WTC11 (cell line): ENCODE data around the gene STXBP6. TPM values are rescaled to one million over a fixed set of nuclear protein-coding genes. Genes with fewer than 3 reads are reported as not detected.

Source experiments
- ATAC-seq: fragments of 200-7000 bp; cut with Tn5 transposase; 2 replicates; pipeline ENCODE4 v1.10.0; 2021; ENCODE audit warnings: mild to moderate bottlenecking, moderate library complexity
- CTCF ChIA-PET: fragments of 300-600 bp; sonication (Branson Sonifier 250); formaldehyde crosslinking; loops from one replicate; lab custom pipeline; 2021; ENCODE audit warnings: antibody characterized with exemption; lab: Charles Lee
- POLR2A ChIA-PET: fragments of 350-600 bp; sonication (Branson Sonifier 250); formaldehyde crosslinking; loops from one replicate; lab custom pipeline; 2021; ENCODE audit warnings: antibody characterized with exemption; lab: Charles Lee
- DNase-seq: peaks from one replicate; pipeline ENCODE4 v3.0.0; 2021; ENCODE audit warnings: low spot score
- H3K27ac Mint-ChIP-seq: 2 replicates; pipeline ENCODE4 v1.8.0; 2021; ENCODE audit warnings: mixed read lengths
- H3K27me3 Mint-ChIP-seq: 2 replicates; pipeline ENCODE4 v1.8.0; 2021; ENCODE audit warnings: low read depth, mild to moderate bottlenecking, moderate library complexity, mixed read lengths
- H3K36me3 Mint-ChIP-seq: 2 replicates; pipeline ENCODE4 v1.8.0; 2021; ENCODE audit warnings: mixed read lengths
- H3K4me1 Mint-ChIP-seq: 2 replicates; pipeline ENCODE4 v1.8.0; 2022; ENCODE audit warnings: mixed read lengths
- H3K4me3 Mint-ChIP-seq: 2 replicates; pipeline ENCODE4 v1.8.0; 2021; ENCODE audit warnings: mild to moderate bottlenecking, moderate library complexity, mixed read lengths
- H3K9me3 Mint-ChIP-seq: 2 replicates; pipeline ENCODE4 v1.8.0; 2021; ENCODE audit warnings: mixed read lengths
- CREM ChIP-seq: sonication (generic); formaldehyde crosslinking; IDR thresholded peaks from 2 replicates; pipeline ENCODE4 v1.8.1; 2022; ENCODE audit warnings: mild to moderate bottlenecking, missing genetic modification reagents, moderate library complexity
- FOXP1 ChIP-seq: sonication (generic); formaldehyde crosslinking; IDR thresholded peaks from 2 replicates; pipeline ENCODE4 v1.8.0; 2022; ENCODE audit warnings: missing genetic modification reagents, mild to moderate bottlenecking, moderate library complexity, borderline replicate concordance
- GRHL2 ChIP-seq: fragments of 250-450 bp; sonication (Bioruptor Pico); IDR thresholded peaks from 2 replicates; pipeline ENCODE4 v1.8.0; 2022; ENCODE audit warnings: mild to moderate bottlenecking, moderate library complexity; ENCODE audit not compliant: insufficient replicate concordance, severe bottlenecking
- HMGA2 ChIP-seq: fragments of 250-450 bp; sonication (Bioruptor Pico); IDR thresholded peaks from 2 replicates; pipeline ENCODE4 v1.4.0; 2021; ENCODE audit warnings: mild to moderate bottlenecking, moderate library complexity
- IRF2 ChIP-seq: sonication (generic); formaldehyde crosslinking; IDR thresholded peaks from 2 replicates; pipeline ENCODE4 v1.8.0; 2022; ENCODE audit warnings: low read depth, missing genetic modification reagents, borderline replicate concordance
- NFE2L1 ChIP-seq: sonication (generic); formaldehyde crosslinking; IDR thresholded peaks from 2 replicates; pipeline ENCODE4 v1.8.1; 2023; ENCODE audit warnings: missing genetic modification reagents
- NR1H2 ChIP-seq: sonication (generic); formaldehyde crosslinking; IDR thresholded peaks from 2 replicates; pipeline ENCODE4 v1.9.0; 2021; ENCODE audit warnings: mild to moderate bottlenecking, moderate library complexity, missing genetic modification reagents
- PRDM15 ChIP-seq: sonication (generic); formaldehyde crosslinking; IDR thresholded peaks from 2 replicates; pipeline ENCODE4 v1.8.0; 2022; ENCODE audit warnings: missing genetic modification reagents
- PREB ChIP-seq: sonication (generic); formaldehyde crosslinking; IDR thresholded peaks from 2 replicates; pipeline ENCODE4 v1.8.1; 2022; ENCODE audit warnings: mild to moderate bottlenecking, missing genetic modification reagents, moderate library complexity, borderline replicate concordance
- USF2 ChIP-seq: sonication (generic); formaldehyde crosslinking; IDR thresholded peaks from 2 replicates; pipeline ENCODE4 v1.8.1; 2023; ENCODE audit warnings: mild to moderate bottlenecking, missing genetic modification reagents, moderate library complexity
- ZNF138 ChIP-seq: sonication (generic); formaldehyde crosslinking; conservative IDR thresholded peaks from 2 replicates; pipeline ENCODE4 v1.8.1; 2022; ENCODE audit warnings: mild to moderate bottlenecking, moderate library complexity, missing genetic modification reagents
- ZNF263 ChIP-seq: sonication (generic); formaldehyde crosslinking; IDR thresholded peaks from 2 replicates; pipeline ENCODE4 v1.8.1; 2022; ENCODE audit warnings: low read depth, mild to moderate bottlenecking, moderate library complexity, missing genetic modification reagents
- ZNF317 ChIP-seq: sonication (generic); formaldehyde crosslinking; IDR thresholded peaks from 2 replicates; pipeline ENCODE4 v1.8.1; 2023; ENCODE audit warnings: low read depth, mild to moderate bottlenecking, moderate library complexity, missing genetic modification reagents, borderline replicate concordance
- ZNF416 ChIP-seq: fragments of 250-450 bp; sonication (Bioruptor Pico); IDR thresholded peaks from 2 replicates; pipeline ENCODE4 v1.9.0; 2021; ENCODE audit warnings: mild to moderate bottlenecking, inconsistent platforms
- ZNF425 ChIP-seq: fragments of 250-450 bp; sonication (Bioruptor Pico); conservative IDR thresholded peaks from 2 replicates; pipeline ENCODE4 v1.9.0; 2021; ENCODE audit warnings: mild to moderate bottlenecking
- ZNF671 ChIP-seq: fragments of 250-450 bp; sonication (Bioruptor Pico); IDR thresholded peaks from 2 replicates; pipeline ENCODE4 v1.8.0; 2021; ENCODE audit warnings: mild to moderate bottlenecking
- total RNA-seq: library from RNA; stranded (reverse); gene quantifications from 3 replicates; pipeline ENCODE4 v1.2.3, GENCODE V29; 2021
- TF ChIP-seq, protein P1 (sequence below): sonication (generic); formaldehyde crosslinking; IDR thresholded peaks from 2 replicates; pipeline ENCODE4 v1.8.1; 2022; ENCODE audit warnings: low read depth, mild to moderate bottlenecking, moderate library complexity, missing genetic modification reagents, borderline replicate concordance
- TF ChIP-seq, protein P2 (sequence below): fragments of 250-450 bp; sonication (Bioruptor Pico); IDR thresholded peaks from 2 replicates; pipeline ENCODE4 v1.9.0; 2021; ENCODE audit warnings: moderate library complexity, mild to moderate bottlenecking, inconsistent platforms, borderline replicate concordance
- TF ChIP-seq, protein P3 (sequence below): sonication (generic); formaldehyde crosslinking; IDR thresholded peaks from 2 replicates; pipeline ENCODE4 v1.8.0; 2023; ENCODE audit warnings: missing genetic modification reagents
- TF ChIP-seq, protein P4 (sequence below): sonication (generic); formaldehyde crosslinking; IDR thresholded peaks from 2 replicates; pipeline ENCODE4 v1.8.0; 2022; ENCODE audit warnings: mild to moderate bottlenecking, missing genetic modification reagents

Gene STXBP6
- total RNA-seq, 1 experiment from 2014 or later, result 4.2 TPM

DNA sequence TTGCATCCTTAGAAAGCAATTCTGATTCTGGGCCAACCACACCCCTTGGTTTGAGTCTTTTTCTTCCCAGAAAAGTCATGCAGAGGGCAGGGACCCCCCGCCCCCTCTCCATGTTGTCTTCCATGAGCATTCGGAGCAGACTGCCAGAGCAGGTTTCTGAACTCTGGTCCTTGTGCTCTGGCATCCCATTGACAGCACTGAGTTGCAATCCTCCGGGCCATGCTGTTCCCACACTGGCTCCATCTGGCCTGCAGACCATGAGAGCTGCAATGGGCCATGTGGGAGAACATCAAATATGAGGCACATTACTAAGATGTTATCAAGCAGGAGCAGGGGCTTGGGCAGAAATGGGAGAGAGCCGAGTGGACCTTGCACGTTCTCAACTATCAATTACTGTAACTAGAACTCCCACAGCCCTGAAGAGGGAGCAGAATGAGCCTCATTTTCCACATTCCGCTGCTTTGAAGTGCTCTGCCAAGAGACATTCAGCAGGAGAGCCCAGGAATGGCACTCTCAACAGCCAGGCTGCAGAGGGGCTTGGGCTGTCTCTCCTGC is 157.4 kb downstream of the STXBP6 start (continued):
- TF ChIP-seq PREB (CRISPR knock-in tag) (no peak), HMGA2 (no peak), ZNF138 (CRISPR knock-in tag) (no peak), GRHL2 (CRISPR knock-in tag) (no peak), PRDM15 (CRISPR knock-in tag) (no peak), ZNF671 (no peak), NFE2L1 (no peak), IRF2 (CRISPR knock-in tag) (no peak), ZNF263 (CRISPR knock-in tag) (no peak)
- TF ChIP-seq, protein P1, sequence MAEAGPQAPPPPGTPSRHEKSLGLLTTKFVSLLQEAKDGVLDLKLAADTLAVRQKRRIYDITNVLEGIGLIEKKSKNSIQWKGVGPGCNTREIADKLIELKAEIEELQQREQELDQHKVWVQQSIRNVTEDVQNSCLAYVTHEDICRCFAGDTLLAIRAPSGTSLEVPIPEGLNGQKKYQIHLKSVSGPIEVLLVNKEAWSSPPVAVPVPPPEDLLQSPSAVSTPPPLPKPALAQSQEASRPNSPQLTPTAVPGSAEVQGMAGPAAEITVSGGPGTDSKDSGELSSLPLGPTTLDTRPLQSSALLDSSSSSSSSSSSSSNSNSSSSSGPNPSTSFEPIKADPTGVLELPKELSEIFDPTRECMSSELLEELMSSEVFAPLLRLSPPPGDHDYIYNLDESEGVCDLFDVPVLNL (CRISPR knock-in tag), result no peak

GRCh38 chr14:24891987-24892496 is 157.9 kb downstream of the STXBP6 start:
- no peak for ATAC-seq
- Mint-ChIP-seq H3K36me3 (no peaks in the 10 kb centered on the region), H3K27ac (no peak overlapping the region), H3K4me1 (peaks cover 6% of the 10 kb centered on the region), H3K9me3 (peaks cover 17% of the 10 kb centered on the region), H3K4me3 (no peak overlapping the region), H3K27me3 (no peaks in the 10 kb centered on the region)
- ChIA-PET POLR2A (no interaction called here), CTCF (no interaction called here)
- DNase-seq, result no peak
- no peak for TF ChIP-seq ZNF416 (CRISPR knock-in tag)
- no peak for TF ChIP-seq NR1H2 (CRISPR knock-in tag)
- TF ChIP-seq, protein P2, sequence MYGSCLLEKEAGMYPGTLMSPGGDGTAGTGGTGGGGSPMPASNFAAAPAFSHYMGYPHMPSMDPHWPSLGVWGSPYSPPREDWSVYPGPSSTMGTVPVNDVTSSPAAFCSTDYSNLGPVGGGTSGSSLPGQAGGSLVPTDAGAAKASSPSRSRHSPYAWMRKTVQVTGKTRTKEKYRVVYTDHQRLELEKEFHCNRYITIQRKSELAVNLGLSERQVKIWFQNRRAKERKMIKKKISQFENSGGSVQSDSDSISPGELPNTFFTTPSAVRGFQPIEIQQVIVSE (CRISPR knock-in tag), result no peak
- TF ChIP-seq FOXP1, result no peak

- H3K27me3 Mint-ChIP-seq, result no peaks in the 10 kb centered on the region
- DNase-seq, result no peak
- peaks cover 17% of the 10 kb centered on the region for H3K9me3 Mint-ChIP-seq
- H3K27ac Mint-ChIP-seq, result no peak overlapping the region
- no peaks in the 10 kb centered on the region for H3K36me3 Mint-ChIP-seq
- ChIA-PET CTCF (no interaction called here), POLR2A (no interaction called here)
- no peak for ATAC-seq
- H3K4me1 Mint-ChIP-seq, result peaks cover 6% of the 10 kb centered on the region
- H3K4me3 Mint-ChIP-seq, result no peak overlapping the region
- TF ChIP-seq ZNF425 (CRISPR knock-in tag) (no peak), ZNF317 (CRISPR knock-in tag) (no peak), CREM (CRISPR knock-in tag) (no peak), ZNF138 (CRISPR knock-in tag) (no peak), USF2 (no peak)
- TF ChIP-seq, protein P3, sequence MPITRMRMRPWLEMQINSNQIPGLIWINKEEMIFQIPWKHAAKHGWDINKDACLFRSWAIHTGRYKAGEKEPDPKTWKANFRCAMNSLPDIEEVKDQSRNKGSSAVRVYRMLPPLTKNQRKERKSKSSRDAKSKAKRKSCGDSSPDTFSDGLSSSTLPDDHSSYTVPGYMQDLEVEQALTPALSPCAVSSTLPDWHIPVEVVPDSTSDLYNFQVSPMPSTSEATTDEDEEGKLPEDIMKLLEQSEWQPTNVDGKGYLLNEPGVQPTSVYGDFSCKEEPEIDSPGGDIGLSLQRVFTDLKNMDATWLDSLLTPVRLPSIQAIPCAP (CRISPR knock-in tag), result no peak
- TF ChIP-seq, protein P4, sequence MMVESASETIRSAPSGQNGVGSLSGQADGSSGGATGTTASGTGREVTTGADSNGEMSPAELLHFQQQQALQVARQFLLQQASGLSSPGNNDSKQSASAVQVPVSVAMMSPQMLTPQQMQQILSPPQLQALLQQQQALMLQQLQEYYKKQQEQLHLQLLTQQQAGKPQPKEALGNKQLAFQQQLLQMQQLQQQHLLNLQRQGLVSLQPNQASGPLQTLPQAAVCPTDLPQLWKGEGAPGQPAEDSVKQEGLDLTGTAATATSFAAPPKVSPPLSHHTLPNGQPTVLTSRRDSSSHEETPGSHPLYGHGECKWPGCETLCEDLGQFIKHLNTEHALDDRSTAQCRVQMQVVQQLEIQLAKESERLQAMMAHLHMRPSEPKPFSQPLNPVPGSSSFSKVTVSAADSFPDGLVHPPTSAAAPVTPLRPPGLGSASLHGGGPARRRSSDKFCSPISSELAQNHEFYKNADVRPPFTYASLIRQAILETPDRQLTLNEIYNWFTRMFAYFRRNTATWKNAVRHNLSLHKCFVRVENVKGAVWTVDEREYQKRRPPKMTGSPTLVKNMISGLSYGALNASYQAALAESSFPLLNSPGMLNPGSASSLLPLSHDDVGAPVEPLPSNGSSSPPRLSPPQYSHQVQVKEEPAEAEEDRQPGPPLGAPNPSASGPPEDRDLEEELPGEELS, result no peak
Measured at GRCh38 chr14:24890716-24891115, 159.2 kb downstream of the STXBP6 start.
